B cell (primary cell): ENCODE measurements around the gene DNM1L. TPM values are rescaled to one million over a fixed set of nuclear protein-coding genes. Genes with fewer than 3 reads are reported as not detected.

Experiments used
- ATAC-seq: fragments of 200-7000 bp; cut with Tn5 transposase; one replicate; pipeline ENCODE4 v1.10.0; 2021; ENCODE audit warnings: low read depth, mild to moderate bottlenecking, moderate number of reproducible peaks, moderate library complexity
- CTCF ChIA-PET: fragments of 350-600 bp; sonication (Branson Sonifier 250); formaldehyde crosslinking; loops from one replicate; lab custom pipeline; 2021; ENCODE audit warnings: antibody characterized with exemption, inconsistent platforms; lab: Charles Lee
- POLR2A ChIA-PET: fragments of 350-600 bp; sonication (Branson Sonifier 250); formaldehyde crosslinking; loops from one replicate; lab custom pipeline; 2021; ENCODE audit warnings: antibody characterized with exemption; lab: Charles Lee
- DNase-seq: peaks from one replicate; pipeline ENCODE4 v3.0.0; 2013
- H2AFZ ChIP-seq: 2 replicates; pipeline ENCODE4 v1.6.1; 2012; ENCODE audit warnings: mild to moderate bottlenecking, low read depth, low read length; ENCODE audit not compliant: insufficient read depth, poor library complexity, severe bottlenecking
- H3K27ac ChIP-seq, 2 donors: 1 replicate in 1 of 2; 2 replicates in 1 of 2; pipeline ENCODE4 v1.5.1; 2012 to 2013; ENCODE audit warnings: low read length in 2 of 2, mild to moderate bottlenecking in 2 of 2, moderate library complexity in 1 of 2
- H3K27me3 ChIP-seq, 4 experiments: fragments of 200-600 bp in 1 of 4; sonication (generic) in 1 of 4; replicated peaks in 1 of 4; 1 replicate in 2 of 4; 2 replicates in 2 of 4; pipeline versions ENCODE4 v1.6.1 to v1.7.0; 2013 to 2016; ENCODE audit warnings: low read length in 3 of 4, mild to moderate bottlenecking in 2 of 4, mixed read lengths in 1 of 4, moderate library complexity in 1 of 4; ENCODE audit not compliant: insufficient read depth in 4 of 4, control insufficient read depth in 3 of 4; ENCODE audit errors: control extremely low read depth in 1 of 4
- H3K36me3 ChIP-seq, 2 experiments: replicated peaks in 1 of 2; 1 replicate in 1 of 2; 2 replicates in 1 of 2; pipeline versions ENCODE4 v1.6.1 to v1.7.1; 2013; ENCODE audit warnings: low read length in 1 of 2; ENCODE audit not compliant: insufficient read depth in 2 of 2, control insufficient read depth in 1 of 2; ENCODE audit errors: control extremely low read depth in 1 of 2, extremely low read depth in 1 of 2
- H3K4me1 ChIP-seq, 2 donors: fragments of 200-600 bp in 1 of 2; sonication (generic) in 1 of 2; 1 replicate in 1 of 2; 2 replicates in 1 of 2; pipeline versions ENCODE4 v1.5.1 to v1.6.1; 2013 to 2017; ENCODE audit warnings: low read length in 2 of 2; ENCODE audit not compliant: control insufficient read depth in 2 of 2, insufficient read depth in 2 of 2
- H3K4me2 ChIP-seq: replicated peaks from 2 replicates; pipeline ENCODE3; 2012; ENCODE audit warnings: mild to moderate bottlenecking, low read depth, low read length; ENCODE audit not compliant: poor library complexity, severe bottlenecking
- H3K4me3 ChIP-seq, 5 experiments: fragments of 200-600 bp in 1 of 5; sonication (generic) in 1 of 5; 1 replicate in 3 of 5; 2 replicates in 2 of 5; pipeline versions ENCODE4 v1.5.1 to v1.7.0; 2011 to 2016; ENCODE audit warnings: low read length in 4 of 5, mild to moderate bottlenecking in 4 of 5, low read depth in 2 of 5, control low read depth in 1 of 5, moderate library complexity in 1 of 5; ENCODE audit not compliant: insufficient read depth in 1 of 5; ENCODE audit errors: control extremely low read depth in 1 of 5, extremely low read depth in 1 of 5
- H3K79me2 ChIP-seq: fragments of 200-600 bp; sonication (generic); one replicate; pipeline ENCODE4 v1.6.0; 2016; ENCODE audit warnings: low read length; ENCODE audit not compliant: control insufficient read depth, insufficient read depth
- H3K9ac ChIP-seq: fragments of 200-600 bp; sonication (generic); 2 replicates; pipeline ENCODE4 v1.6.1; 2017; ENCODE audit warnings: mild to moderate bottlenecking, low read length, moderate library complexity
- H3K9me3 ChIP-seq, 3 donors: one replicate each; pipeline versions ENCODE4 v1.6.1 to v1.7.1; 2013; ENCODE audit warnings: low read length in 2 of 3; ENCODE audit not compliant: control insufficient read depth in 2 of 3, insufficient read depth in 1 of 3; ENCODE audit errors: control extremely low read depth in 1 of 3
- H4K20me1 ChIP-seq: 2 replicates; pipeline ENCODE4 v1.6.0; 2012; ENCODE audit warnings: mild to moderate bottlenecking, low read length; ENCODE audit not compliant: insufficient read depth, control insufficient read depth, poor library complexity, severe bottlenecking
- H3K27ac Mint-ChIP-seq: one replicate; pipeline ENCODE4 v1.8.0; 2021; ENCODE audit warnings: mixed read lengths
- H3K27me3 Mint-ChIP-seq: one replicate; pipeline ENCODE4 v1.8.0; 2021; ENCODE audit warnings: mixed read lengths
- H3K4me1 Mint-ChIP-seq: one replicate; pipeline ENCODE4 v1.8.0; 2021; ENCODE audit warnings: mixed read lengths
- H3K4me3 Mint-ChIP-seq: one replicate; pipeline ENCODE4 v1.8.0; 2021; ENCODE audit warnings: mixed read lengths
- H3K9me3 Mint-ChIP-seq: one replicate; pipeline ENCODE4 v1.8.0; 2022; ENCODE audit warnings: mixed read lengths; ENCODE audit not compliant: insufficient read depth
- CTCF ChIP-seq: fragments of 200-600 bp; IDR thresholded peaks from one replicate; pipeline ENCODE4 v1.8.0; 2022; ENCODE audit warnings: antibody characterized with exemption, mild to moderate bottlenecking
- EZH2 ChIP-seq: IDR thresholded peaks from 2 replicates; pipeline ENCODE4 v1.6.1; 2012; ENCODE audit warnings: borderline replicate concordance, low read depth, mild to moderate bottlenecking, moderate library complexity, low read length; ENCODE audit not compliant: insufficient read depth, poor library complexity, severe bottlenecking
- WGBS: methylation state at CpG from one replicate; pipeline ENCODE4 v1.1.5; 2013; ENCODE audit warnings: missing lambda C conversion rate; ENCODE audit not compliant: insufficient coverage; 5-methylcytosine and 5-hydroxymethylcytosine counted together
- intact Hi-C: fragments of 100-400 bp; cut with micrococcal nuclease; formaldehyde crosslinking; loops from one replicate; pipeline ENCODE4 v1.10.0; 2022
- polyA plus RNA-seq: library from polyadenylated mRNA; depleted of rRNA; stranded (reverse); fragments of >200 nt; gene quantifications from 2 replicates; pipeline ENCODE4 v1.2.3, GENCODE V29; 2012
- total RNA-seq, 2 donors: library from RNA; stranded (reverse); fragments of 120-200 nt in 1 of 2; gene quantifications; 1 replicate in 1 of 2; 2 replicates in 1 of 2; pipeline versions ENCODE4 v1.2.3 to v1.2.4, GENCODE V29; 2013 to 2022

DNM1L gene
- total and polyA plus RNA-seq, 2 donors (not counting 1 experiment from before 2014, with no cell fraction given), result 23.3 to 74.2 TPM

GRCh38 chr12:32777159-32777558, 98.1 kb downstream of the DNM1L start:
- no peaks in the 10 kb centered on the region for H3K79me2 ChIP-seq
- H3K4me3 ChIP-seq, result no peak overlapping the region
- Mint-ChIP-seq H3K9me3 (no peaks in the 10 kb centered on the region), H3K4me3 (no peak overlapping the region), H3K4me1 (no peaks in the 10 kb centered on the region), H3K27ac (no peak overlapping the region), H3K27me3 (peaks cover 39% of the 10 kb centered on the region)
- CTCF ChIA-PET, result no interaction called here
- no peak overlapping the region for H3K27ac ChIP-seq
- WGBS, result 100% methylated on average over 1 of the region's 5 CpGs
- intact Hi-C loops, result no loop called here
- H3K27me3 ChIP-seq, result peaks cover 0 to 7% (median 0%) of the 10 kb centered on the region in 4 experiments
- H3K9ac ChIP-seq, result no peak overlapping the region
- no peaks in the 10 kb centered on the region for H3K4me1 ChIP-seq
- H3K36me3 ChIP-seq, result no peaks in the 10 kb centered on the region
- POLR2A ChIA-PET, result no interaction called here
- no peak overlapping the region for H2AFZ ChIP-seq
- no peak for ATAC-seq
- no peaks in the 10 kb centered on the region for H4K20me1 ChIP-seq
- no peak for DNase-seq
- H3K9me3 ChIP-seq, result no peaks in the 10 kb centered on the region
- no peak overlapping the region for H3K4me2 ChIP-seq
- no peak for TF ChIP-seq EZH2
- TF ChIP-seq CTCF, result no peak

GRCh38 chr12:32777691-32778175, 98.6 kb downstream of the DNM1L start:
- Histone ChIP-seq H3K27ac (no peak overlapping the region), H3K9me3 (no peaks in the 10 kb centered on the region), H3K79me2 (no peaks in the 10 kb centered on the region), H3K4me1 (no peaks in the 10 kb centered on the region), H3K9ac (no peak overlapping the region), H3K27me3 (peaks cover 0 to 7% (median 0%) of the 10 kb centered on the region in 4 experiments), H3K36me3 (no peaks in the 10 kb centered on the region), H4K20me1 (no peaks in the 10 kb centered on the region), H3K4me3 (no peak overlapping the region), H2AFZ (no peak overlapping the region), H3K4me2 (no peak overlapping the region)
- no peak overlapping the region for H3K4me3 Mint-ChIP-seq
- ChIA-PET CTCF (no interaction called here), POLR2A (no interaction called here)
- intact Hi-C loops, result no loop called here
- 100% methylated on average over 3 of the region's 6 CpGs for WGBS
- H3K4me1 Mint-ChIP-seq, result no peaks in the 10 kb centered on the region
- no peaks in the 10 kb centered on the region for H3K9me3 Mint-ChIP-seq
- TF ChIP-seq CTCF, result no peak
- no peak for TF ChIP-seq EZH2
- H3K27ac Mint-ChIP-seq, result no peak overlapping the region
- H3K27me3 Mint-ChIP-seq, result peaks cover 33% of the 10 kb centered on the region
- DNase-seq, result no peak
- no peak for ATAC-seq
